HG03565 (cell line): Measurements from ENCODE around the gene PARPBP.
"Not testable (repeated sequence)": the region's sequence is repeated elsewhere in the genome, so short reads cannot be mapped to it uniquely, and the experiment has no call there.

Experiments
- ATAC-seq: cut with Tn5 transposase; IDR thresholded peaks from one replicate; pipeline ENCODE4 v1.9.1; 2021; ENCODE audit warnings: mild to moderate bottlenecking, moderate library complexity; ENCODE audit not compliant: unreplicated experiment

PARPBP gene

GRCh38 chr12:102144221-102144620 is 24.2 kb downstream of the PARPBP start:
- no peak for ATAC-seq

DNA sequence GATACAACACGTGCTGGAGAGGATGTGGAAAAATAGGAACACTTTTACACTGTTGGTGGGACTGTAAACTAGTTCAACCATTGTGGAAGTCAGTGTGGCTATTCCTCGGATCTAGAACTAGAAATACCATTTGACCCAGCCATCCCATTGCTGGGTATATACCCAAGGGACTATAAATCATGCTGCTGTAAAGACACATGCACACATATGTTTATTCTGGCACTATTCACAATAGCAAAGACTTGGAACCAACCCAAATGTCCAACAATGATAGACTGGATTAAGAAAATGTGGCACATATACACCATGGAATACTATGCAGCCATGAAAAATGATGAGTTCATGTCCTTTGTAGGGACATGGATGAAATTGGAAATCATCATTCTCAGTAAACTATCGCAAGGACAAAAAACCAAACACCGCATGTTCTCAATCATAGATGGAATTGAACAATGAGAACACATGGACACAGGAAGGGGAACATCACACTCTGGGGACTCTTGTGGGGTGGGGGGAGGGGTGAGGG is 27.1 kb downstream of the PARPBP start:
- ATAC-seq = not testable (repeated sequence)

DNA sequence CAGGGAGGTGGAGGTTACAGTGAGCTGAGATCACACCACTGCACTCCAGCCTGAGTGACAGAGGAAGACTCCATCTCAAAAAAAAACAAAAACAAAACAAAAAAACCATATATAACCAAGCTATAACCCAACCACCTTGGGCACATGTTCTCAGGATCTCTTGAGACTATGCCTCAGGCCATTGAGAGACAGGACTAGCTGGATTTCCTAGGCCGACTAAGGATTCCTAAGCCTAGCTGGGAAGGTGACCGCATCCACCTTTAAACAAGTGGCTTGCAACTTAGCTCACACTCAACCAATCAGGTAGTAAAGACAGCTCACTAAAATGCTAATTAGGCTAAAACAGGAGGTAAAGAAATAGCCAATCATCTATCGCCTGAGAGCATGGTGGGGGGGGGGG is 35.2 kb downstream of the PARPBP start:
- not testable (repeated sequence) for ATAC-seq

DNA sequence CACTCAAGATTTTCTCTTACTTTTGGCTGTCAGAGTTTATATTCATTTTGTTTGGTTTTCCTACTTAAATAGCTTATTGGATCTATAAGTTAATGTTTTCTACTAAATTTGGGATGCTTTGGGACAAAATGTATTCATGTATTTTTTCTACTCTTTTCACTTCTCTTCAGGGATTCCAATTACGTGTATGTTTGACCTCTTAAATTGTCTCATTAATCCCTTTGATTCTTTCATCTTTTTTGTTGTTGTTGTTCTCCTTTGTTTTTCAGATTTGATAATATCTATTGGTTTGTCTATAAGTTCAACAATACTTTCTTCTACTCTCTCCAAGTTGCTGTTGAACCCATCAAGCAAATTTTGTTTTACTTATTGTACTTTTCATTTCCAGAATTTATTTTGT is 43.4 kb downstream of the PARPBP start:
- ATAC-seq = no peak

- ATAC-seq = peak; percentile 53
Observed at GRCh38 chr12:102167821-102168604, 48.0 kb downstream of the PARPBP start.

DNA sequence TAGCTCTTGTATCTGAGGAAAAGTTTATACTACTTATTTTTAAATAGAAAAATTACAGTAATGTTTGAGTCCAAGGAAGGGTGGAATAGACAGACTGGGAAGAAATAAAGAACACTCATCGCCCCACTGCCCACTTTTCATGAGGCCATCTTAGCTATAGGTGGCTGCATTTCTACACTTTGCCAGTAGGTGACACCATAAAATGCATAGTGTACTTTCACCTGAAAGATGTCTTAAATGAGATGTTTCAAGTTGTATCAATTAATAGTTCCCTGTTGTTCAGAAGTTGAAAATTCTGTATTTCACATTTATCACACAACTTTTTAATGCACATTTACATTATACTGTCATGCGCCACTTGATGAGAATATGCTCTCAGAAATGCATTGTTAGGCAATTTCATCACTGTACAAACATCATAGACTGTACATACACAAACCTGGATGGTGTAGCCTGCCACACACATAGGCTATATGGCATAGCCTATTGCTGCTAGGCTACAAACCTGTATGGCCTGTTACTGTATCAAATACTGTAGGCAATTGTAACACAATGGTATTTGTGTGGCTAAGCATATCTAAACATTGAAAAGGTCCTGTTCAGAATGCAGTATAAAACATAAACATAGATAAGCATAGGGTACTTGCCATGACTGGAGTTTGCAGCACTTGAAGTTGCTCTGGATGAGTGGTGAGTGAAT is 50.1 kb downstream of the PARPBP start:
- no peak for ATAC-seq

DNA sequence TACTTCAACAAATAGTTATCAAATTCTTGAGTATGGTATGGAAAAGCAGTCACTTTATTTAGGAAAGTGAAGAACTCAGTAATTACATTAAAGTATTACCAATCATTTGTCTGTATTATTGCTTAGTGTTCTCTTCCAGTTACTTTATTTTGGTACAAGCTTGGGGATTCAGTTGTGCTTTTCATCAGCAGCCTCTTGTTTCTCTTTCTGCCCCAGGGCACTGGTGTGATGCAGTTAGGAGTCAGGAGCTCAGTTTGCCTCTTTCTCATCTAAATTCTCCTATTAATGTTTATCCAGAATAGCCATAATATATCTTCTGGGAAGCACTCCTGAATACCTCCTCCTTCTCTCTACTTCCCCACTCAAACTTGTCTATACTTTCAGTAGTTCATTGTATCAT is 52.0 kb downstream of the PARPBP start:
- ATAC-seq = no peak

DNA sequence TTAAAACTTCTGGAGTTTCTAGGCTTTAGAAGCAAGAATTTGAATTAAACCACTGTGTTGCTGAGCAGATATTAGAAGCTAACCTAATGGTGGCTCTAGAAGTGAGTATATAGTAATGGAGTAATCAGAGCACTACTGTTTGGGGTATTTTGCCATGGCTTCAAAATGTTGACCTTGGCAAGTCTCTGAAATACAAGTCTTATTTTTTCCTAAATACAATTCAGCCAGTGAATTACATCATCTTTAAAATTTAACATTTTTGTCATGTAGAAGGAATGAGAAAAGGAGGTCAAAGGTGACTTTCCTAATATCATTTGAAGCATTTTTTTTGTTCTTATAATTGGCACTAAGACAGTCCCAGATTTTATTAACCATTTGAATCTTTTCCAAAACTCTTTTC is 52.5 kb downstream of the PARPBP start:
- ATAC-seq = no peak

- ATAC-seq = no peak
Observed at GRCh38 chr12:102174117-102174516, 54.1 kb downstream of the PARPBP start.

DNA sequence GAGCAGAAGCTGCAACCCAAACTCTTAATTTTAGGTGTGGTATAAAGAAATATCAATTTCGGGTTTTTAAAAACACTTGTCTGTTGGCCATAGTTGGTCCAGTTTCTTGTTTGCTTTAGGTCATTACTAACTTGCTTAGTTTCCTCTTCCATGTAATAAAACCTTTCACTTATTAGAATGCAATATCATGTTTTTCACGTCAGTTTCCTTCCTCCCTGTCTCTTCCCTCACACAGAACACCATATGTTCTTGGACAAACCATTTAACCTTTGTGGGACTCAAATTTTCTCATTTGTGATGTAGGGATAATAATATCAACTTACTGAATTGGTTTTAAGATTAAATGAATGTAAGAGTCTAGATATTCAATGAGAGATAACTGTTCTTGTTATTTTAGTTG is 54.8 kb downstream of the PARPBP start:
- no peak for ATAC-seq

DNA sequence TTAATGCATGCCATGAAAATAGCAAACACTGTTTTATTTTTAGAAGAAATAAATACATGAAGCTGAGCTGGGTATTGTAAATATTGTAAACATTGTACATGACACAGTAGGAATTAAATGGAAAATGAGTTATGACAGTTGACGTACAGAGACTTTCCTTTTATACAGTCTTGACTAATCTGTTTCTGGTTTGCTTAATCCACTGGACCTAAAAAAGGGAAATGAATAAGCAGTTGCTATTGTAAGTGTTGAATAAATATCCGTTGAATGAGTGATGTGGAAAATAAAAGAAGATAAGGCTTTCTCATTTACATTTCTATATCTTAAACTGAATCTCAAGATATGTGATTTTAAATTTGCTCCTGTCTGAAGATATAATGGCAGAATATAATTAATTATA is 62.7 kb downstream of the PARPBP start:
- ATAC-seq = no peak

DNA sequence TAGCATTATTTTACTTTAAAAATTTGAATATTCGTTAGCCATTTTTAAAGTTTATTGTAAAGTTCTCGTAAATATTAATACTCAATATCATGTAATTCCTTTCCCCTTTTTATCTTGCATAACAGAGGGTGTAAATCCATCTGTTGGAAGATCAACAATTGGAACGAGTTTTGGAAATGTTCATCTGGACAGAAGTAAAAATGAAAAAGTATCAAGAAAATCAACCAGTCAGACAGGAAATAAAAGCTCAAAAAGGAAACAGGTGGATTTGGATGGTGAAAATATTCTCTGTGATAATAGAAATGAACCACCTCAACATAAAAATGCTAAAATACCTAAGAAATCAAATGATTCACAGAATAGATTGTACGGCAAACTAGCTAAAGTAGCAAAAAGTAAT is 75.8 kb downstream of the PARPBP start:
- no peak for ATAC-seq

DNA sequence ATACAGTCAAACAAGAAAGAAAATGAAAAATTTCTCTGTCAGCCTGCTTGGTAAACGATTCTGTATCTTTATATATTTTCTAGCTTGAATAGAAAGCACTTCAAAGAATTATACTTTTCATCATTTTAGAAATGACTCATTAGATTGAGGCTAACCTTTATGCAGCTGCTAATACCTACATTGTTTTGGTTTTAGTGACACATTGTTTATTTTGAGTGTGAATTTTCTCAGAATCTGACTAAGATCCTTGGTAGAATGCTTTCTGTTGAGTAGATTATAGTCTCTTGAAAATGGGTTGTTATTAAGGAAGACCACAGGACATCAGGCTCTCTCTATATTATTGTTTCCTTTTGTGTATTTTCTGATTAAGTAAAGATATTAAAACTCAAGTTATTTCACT is 77.8 kb downstream of the PARPBP start, which contains the start of gene PMCH:
TSS of gene PMCH (minus strand) at position 45 of the 400 bp plus-strand sequence. CDS start 63 bp downstream, outside the sequence.
- peak; percentile 84 for ATAC-seq

DNA sequence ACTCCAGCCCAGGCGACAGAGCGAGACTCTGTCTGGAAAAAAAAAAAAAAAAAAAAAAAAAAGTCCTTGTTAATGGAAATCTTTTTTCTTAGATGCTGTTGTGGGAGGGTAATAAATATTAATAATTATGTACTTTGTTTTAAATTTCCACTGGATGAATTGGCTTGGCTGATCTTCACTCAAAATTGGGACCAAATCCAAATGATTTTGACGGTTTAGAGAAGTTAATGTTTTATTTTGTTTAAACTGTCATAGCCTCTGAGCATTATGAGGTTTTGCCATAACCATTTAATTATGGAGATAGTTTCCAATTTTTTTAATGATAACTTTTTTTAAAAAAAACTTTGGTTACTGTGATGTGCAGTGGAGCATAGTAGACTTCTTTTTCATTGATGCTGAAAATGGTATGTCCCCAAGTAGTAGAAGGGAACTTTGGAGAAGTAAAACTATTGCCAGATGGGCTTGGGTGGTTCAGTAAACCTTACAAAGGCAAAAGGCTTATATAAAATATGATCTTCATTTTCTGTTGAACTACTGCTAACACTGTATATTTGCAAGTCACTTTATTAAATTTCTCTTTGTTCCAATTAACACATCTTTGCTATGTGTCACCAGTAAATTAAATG is 81.6 kb downstream of the PARPBP start:
- ATAC-seq = no peak

GRCh38 chr12:102202556-102202955 is 82.6 kb downstream of the PARPBP start:
- no peak for ATAC-seq

DNA sequence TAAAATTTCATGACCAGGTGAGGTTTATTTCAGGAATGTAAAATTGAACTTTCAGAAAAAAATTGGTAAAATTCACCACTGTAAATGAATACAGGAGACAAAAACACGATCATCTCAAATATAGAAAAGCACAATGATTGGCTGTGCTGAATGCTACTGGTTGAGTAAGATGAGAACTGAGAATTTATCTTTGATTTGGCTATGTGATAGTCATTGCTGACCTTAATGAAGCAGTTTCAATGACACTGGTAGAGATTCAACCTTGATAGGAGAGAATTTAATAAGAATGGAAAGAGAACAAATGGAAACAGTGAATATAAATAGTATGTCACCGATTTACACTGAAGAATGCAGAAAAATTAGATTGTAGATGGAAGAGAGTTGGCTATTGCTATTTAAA is 84.0 kb downstream of the PARPBP start:
- no peak for ATAC-seq

DNA sequence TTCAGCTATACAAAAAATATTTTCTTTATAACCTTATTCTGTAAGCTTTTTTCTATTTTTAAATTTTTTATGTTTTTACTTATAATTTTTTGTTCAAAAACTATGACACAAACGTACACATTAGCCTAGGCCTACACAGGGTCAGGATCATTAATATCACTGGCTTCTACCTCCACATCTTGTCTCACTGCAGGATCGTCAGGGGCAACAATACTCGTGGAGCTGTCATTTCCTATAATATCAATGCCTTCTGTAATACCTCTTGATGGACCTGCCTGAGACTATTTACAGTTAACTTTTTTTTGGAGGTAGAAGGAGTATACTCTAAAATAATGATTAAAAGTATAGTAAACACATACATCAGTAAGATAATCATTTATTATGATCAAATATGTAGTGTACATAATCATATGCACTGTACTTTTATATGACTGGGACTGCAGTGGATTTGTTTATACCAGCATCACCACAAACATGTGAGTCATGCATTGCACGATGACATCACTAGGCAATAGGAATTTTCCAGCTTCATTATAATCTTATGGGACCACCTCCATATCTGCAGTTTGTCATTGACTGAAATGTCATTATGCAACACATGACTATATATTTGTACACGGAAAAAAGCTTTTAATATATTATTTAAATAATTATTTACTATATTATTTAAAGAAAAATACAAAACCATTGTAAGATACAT is 96.2 kb downstream of the PARPBP start:
- ATAC-seq = no peak

DNA sequence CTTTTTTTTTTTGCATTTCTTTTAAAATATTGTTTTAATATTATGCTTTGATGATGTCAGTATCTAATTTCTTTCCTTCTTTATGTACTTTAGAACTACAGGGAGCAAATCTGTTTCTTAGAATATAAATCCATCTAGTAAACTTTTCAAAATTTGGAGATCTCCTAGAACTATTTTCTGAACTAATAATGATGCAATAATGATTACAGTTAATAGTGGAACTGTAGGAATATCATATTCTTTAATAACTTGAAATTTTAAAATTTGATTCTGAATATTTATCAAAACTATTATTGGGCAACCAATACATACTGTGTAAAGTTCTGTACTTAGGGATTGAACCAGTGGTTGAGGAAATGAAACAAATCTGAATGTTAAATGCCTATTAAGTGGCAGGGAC is 100.8 kb downstream of the PARPBP start:
- ATAC-seq = no peak

GRCh38 chr12:102227954-102228353 is 108.0 kb downstream of the PARPBP start:
- no peak for ATAC-seq

DNA sequence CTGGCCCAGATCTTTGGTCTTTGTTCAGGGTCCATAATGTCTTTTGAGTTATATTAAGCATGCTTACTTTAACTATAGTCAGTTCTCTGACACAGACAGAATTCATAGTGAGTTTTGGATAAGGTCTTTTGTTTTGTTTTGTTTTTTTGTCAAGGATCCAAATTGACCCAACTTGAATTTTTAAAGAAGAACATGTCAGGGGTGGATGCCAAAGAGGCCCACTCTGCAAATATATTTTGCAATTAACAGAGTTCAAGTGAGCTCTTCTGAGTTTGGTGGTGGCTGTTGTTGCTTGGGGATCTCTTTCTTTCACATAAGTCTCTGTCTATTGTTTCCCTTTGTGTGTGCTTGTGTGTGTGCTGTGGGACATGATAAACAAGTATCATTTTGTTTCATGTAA is 112.1 kb downstream of the PARPBP start:
- no peak for ATAC-seq

GRCh38 chr12:102232446-102232845 is 112.5 kb downstream of the PARPBP start:
- no peak for ATAC-seq
